Activated T-cell treated with anti-CD3 and anti-CD28 coated beads, Interleukin-2, amount 50 U/mL, for 1 hour (primary cell): ENCODE results near the gene TFEC.
"Not testable (repeated sequence)": the region's sequence is repeated elsewhere in the genome, so short reads cannot be mapped to it uniquely, and the experiment has no call there.

Source experiments
- DNase-seq: peaks from one replicate; pipeline ENCODE4 v3.0.0-alpha.2; 2020

Gene TFEC

GRCh38 chr7:116030651-116031276 is at the start of gene TFEC:
TSS of gene TFEC (minus strand) at chr7:116030763. CDS start at chr7:115984441, 46,322 bp downstream.
- no peak for DNase-seq

- DNase-seq, result no peak
Observed at GRCh38 chr7:116075351-116076145, 45.0 kb upstream of the TFEC start.

- no peak for DNase-seq
Observed at GRCh38 chr7:116071629-116072028, 41.1 kb upstream of the TFEC start.

- no peak for DNase-seq
Observed at GRCh38 chr7:116064179-116064578, 33.6 kb upstream of the TFEC start.

- no peak for DNase-seq
Observed at GRCh38 chr7:116062666-116063065, 32.1 kb upstream of the TFEC start.

- DNase-seq, result no peak
Observed at GRCh38 chr7:116052006-116052405, 21.4 kb upstream of the TFEC start.

- not testable (repeated sequence) for DNase-seq
Observed at GRCh38 chr7:116047261-116047660, 16.7 kb upstream of the TFEC start.

GRCh38 chr7:116045532-116045931 is 15.0 kb upstream of the TFEC start:
- DNase-seq, result no peak

GRCh38 chr7:116041615-116042014 is 11.1 kb upstream of the TFEC start:
- DNase-seq, result no peak

- no peak for DNase-seq
Observed at GRCh38 chr7:116037401-116037800, 6.8 kb upstream of the TFEC start.

GRCh38 chr7:116034411-116034810 is 3.8 kb upstream of the TFEC start:
- no peak for DNase-seq

- DNase-seq, result no peak
Observed at GRCh38 chr7:116032886-116033285, 2.3 kb upstream of the TFEC start.

- no peak for DNase-seq
Observed at GRCh38 chr7:116028787-116029186, 1.8 kb downstream of the TFEC start.

GRCh38 chr7:116027786-116028185 is 2.8 kb downstream of the TFEC start:
- DNase-seq, result no peak

GRCh38 chr7:116024826-116025809 is 5.4 kb downstream of the TFEC start:
- no peak for DNase-seq

GRCh38 chr7:116021237-116021636 is 9.3 kb downstream of the TFEC start:
- DNase-seq, result no peak

- no peak for DNase-seq
Observed at GRCh38 chr7:116018731-116019130, 11.8 kb downstream of the TFEC start.

GRCh38 chr7:116013675-116014074 is 16.9 kb downstream of the TFEC start:
- DNase-seq, result no peak

- DNase-seq, result no peak
Observed at GRCh38 chr7:116011584-116011983, 19.0 kb downstream of the TFEC start.

GRCh38 chr7:116004762-116005161 is 25.8 kb downstream of the TFEC start:
- DNase-seq, result not testable (repeated sequence)

- no peak for DNase-seq
Observed at GRCh38 chr7:115997221-115997620, 33.3 kb downstream of the TFEC start.

- no peak for DNase-seq
Observed at GRCh38 chr7:115995701-115996100, 34.9 kb downstream of the TFEC start.

GRCh38 chr7:115988401-115988800 is 42.2 kb downstream of the TFEC start:
- DNase-seq, result no peak
